Loucy (cell line): ENCODE results near the gene TSC22D4.
"Not testable (repeated sequence)": the region's sequence is repeated elsewhere in the genome, so short reads cannot be mapped to it uniquely, and the experiment has no call there.

Experiments
- H2AFZ ChIP-seq: fragments of 200-600 bp; sonication (generic); 2 replicates; pipeline ENCODE4 v1.6.0; 2016; ENCODE audit warnings: antibody characterized with exemption, mild to moderate bottlenecking, low read length, moderate library complexity
- H3F3A ChIP-seq: fragments of 200-600 bp; 2 replicates; pipeline ENCODE4 v1.6.0; 2016; ENCODE audit warnings: antibody characterized with exemption, low read depth, mild to moderate bottlenecking
- H3K27me3 ChIP-seq: fragments of 200-600 bp; sonication (generic); 2 replicates; pipeline ENCODE4 v1.6.1; 2014; ENCODE audit warnings: low read length, mild to moderate bottlenecking; ENCODE audit not compliant: insufficient read depth, poor library complexity, severe bottlenecking
- H3K36me3 ChIP-seq: fragments of 200-600 bp; sonication (generic); 2 replicates; pipeline ENCODE4 v1.6.1; 2016; ENCODE audit warnings: low read length; ENCODE audit not compliant: insufficient read depth
- H3K4me1 ChIP-seq: fragments of 200-600 bp; sonication (generic); 2 replicates; pipeline ENCODE4 v1.5.1; 2014; ENCODE audit warnings: low read length, mild to moderate bottlenecking; ENCODE audit not compliant: insufficient read depth, poor library complexity, severe bottlenecking
- H3K4me2 ChIP-seq: fragments of 200-600 bp; sonication (generic); 2 replicates; pipeline ENCODE4 v1.6.0; 2014; ENCODE audit warnings: antibody characterized with exemption, low read length, low read depth, mild to moderate bottlenecking; ENCODE audit not compliant: poor library complexity, severe bottlenecking
- H3K4me3 ChIP-seq: fragments of 200-600 bp; sonication (generic); 2 replicates; pipeline ENCODE4 v1.5.1; 2014; ENCODE audit warnings: low read length, mild to moderate bottlenecking, mixed read lengths; ENCODE audit not compliant: poor library complexity, severe bottlenecking
- H3K79me2 ChIP-seq: fragments of 200-600 bp; sonication (generic); 2 replicates; pipeline ENCODE4 v1.6.1; 2014; ENCODE audit warnings: low read length; ENCODE audit not compliant: insufficient read depth
- H3K9ac ChIP-seq: fragments of 200-600 bp; sonication (generic); 2 replicates; pipeline ENCODE4 v1.6.0; 2014; ENCODE audit warnings: mild to moderate bottlenecking, low read depth, low read length, moderate library complexity; ENCODE audit not compliant: poor library complexity, severe bottlenecking
- H3K9me2 ChIP-seq: fragments of 200-600 bp; sonication (generic); replicated peaks from 2 replicates; pipeline ENCODE4 v1.6.1; 2016; ENCODE audit warnings: low read depth, low read length, mixed read lengths
- H3K9me3 ChIP-seq: fragments of 200-600 bp; sonication (generic); 2 replicates; pipeline ENCODE4 v1.6.1; 2014; ENCODE audit warnings: mild to moderate bottlenecking, antibody characterized with exemption, low read length, low read depth; ENCODE audit not compliant: insufficient read depth
- H4K20me1 ChIP-seq: fragments of 200-600 bp; sonication (generic); 2 replicates; pipeline ENCODE4 v1.6.0; 2014; ENCODE audit warnings: antibody characterized with exemption, low read length, mild to moderate bottlenecking; ENCODE audit not compliant: insufficient read depth, poor library complexity, severe bottlenecking
- EZH2phosphoT487 ChIP-seq: fragments of 200-600 bp; IDR thresholded peaks from 2 replicates; pipeline ENCODE4 v1.6.1; 2018; ENCODE audit warnings: antibody characterized with exemption, mild to moderate bottlenecking, moderate library complexity, borderline replicate concordance
- TF ChIP-seq, protein P1 (sequence below): fragments of 200-600 bp; sonication (generic); conservative IDR thresholded peaks from 2 replicates; pipeline ENCODE4 v1.5.1; 2014; ENCODE audit warnings: mild to moderate bottlenecking, antibody characterized with exemption, low read length

The TSC22D4 gene

DNA sequence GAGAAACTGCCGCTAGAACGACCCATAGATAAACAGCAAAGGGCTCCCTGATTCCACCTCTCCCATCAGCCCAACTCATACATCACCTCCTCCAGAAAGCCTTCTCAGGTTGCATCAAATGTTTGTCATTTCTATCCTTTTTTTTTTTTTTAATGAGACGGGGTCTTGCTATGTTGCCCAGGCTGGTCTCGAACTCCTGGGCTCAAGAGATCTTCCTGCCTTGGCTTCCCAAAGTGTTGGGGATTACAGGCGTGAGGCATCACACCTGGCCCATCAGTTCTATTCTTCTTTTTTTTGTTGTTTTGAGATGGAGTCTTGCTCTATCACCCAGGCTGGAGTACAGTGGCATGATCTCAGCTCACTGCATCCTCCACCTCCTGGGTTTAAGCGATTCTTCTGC lies 22.0 kb downstream of the TSC22D4 start:
- Histone ChIP-seq H3K4me2 (no peak overlapping the region), H3K27me3 (no peaks in the 10 kb centered on the region), H2AFZ (no peak overlapping the region), H3K9ac (no peak overlapping the region), H3K36me3 (no peaks in the 10 kb centered on the region), H3K9me3 (no peaks in the 10 kb centered on the region), H3K9me2 (no peaks in the 10 kb centered on the region), H3K79me2 (no peaks in the 10 kb centered on the region), H4K20me1 (no peaks in the 10 kb centered on the region), H3K4me1 (peaks cover 21% of the 10 kb centered on the region), H3K4me3 (no peak overlapping the region), H3F3A (no peaks in the 10 kb centered on the region)
- no peak for TF ChIP-seq EZH2phosphoT487
- TF ChIP-seq, protein P1, sequence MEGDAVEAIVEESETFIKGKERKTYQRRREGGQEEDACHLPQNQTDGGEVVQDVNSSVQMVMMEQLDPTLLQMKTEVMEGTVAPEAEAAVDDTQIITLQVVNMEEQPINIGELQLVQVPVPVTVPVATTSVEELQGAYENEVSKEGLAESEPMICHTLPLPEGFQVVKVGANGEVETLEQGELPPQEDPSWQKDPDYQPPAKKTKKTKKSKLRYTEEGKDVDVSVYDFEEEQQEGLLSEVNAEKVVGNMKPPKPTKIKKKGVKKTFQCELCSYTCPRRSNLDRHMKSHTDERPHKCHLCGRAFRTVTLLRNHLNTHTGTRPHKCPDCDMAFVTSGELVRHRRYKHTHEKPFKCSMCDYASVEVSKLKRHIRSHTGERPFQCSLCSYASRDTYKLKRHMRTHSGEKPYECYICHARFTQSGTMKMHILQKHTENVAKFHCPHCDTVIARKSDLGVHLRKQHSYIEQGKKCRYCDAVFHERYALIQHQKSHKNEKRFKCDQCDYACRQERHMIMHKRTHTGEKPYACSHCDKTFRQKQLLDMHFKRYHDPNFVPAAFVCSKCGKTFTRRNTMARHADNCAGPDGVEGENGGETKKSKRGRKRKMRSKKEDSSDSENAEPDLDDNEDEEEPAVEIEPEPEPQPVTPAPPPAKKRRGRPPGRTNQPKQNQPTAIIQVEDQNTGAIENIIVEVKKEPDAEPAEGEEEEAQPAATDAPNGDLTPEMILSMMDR, result no peak

DNA sequence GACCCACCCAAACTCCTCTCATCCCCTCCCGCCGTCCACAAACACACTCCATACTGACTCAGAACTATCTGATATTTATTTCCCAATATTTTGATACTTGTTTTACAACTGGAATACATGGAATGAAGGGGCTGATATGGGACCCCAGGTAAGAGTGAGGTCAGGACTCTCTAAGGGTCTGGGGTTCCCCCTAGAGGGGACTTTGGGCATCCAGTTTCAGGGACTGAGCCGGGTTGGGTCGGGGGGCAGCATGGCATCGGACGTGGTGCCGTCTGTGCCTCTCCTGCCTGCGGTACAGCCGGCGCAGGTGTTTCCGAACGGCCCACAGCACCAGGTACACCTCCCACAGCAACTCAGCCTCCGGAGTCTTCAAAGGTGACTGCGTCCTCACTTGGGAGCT lies 22.5 kb downstream of the TSC22D4 start:
- Histone ChIP-seq H3K9ac (no peak overlapping the region), H2AFZ (no peak overlapping the region)

DNA sequence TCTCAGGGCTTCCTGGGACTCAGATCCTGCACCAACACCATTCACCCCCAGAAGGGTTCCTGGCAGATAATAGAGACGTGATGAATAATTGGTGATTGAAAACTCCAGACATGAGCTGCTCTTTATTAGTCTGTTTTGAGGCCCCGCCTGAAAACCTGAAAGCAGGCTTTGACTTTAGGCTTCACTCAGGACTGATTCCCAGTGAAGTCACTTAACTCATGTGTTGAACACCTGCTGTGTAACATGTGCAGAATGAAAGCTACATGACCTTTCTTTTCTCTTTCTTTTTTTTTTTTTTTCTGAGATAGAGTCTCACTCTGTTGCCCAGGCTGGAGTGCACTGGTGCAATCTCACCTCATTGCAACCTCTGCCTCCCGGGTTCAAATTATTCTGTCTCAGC lies 23.8 kb downstream of the TSC22D4 start:
- TF ChIP-seq EZH2phosphoT487, result no peak
- TF ChIP-seq, protein P1, result no peak
- H3K9ac ChIP-seq, result peak overlapping the region; percentile 56
- H3K4me1 ChIP-seq, result peaks cover 21% of the 10 kb centered on the region
- H3F3A ChIP-seq, result no peaks in the 10 kb centered on the region
- H3K4me3 ChIP-seq, result no peak overlapping the region
- H3K9me2 ChIP-seq, result no peaks in the 10 kb centered on the region
- no peaks in the 10 kb centered on the region for H3K9me3 ChIP-seq
- no peak overlapping the region; the same call in 1 of the 2 replicates for H2AFZ ChIP-seq
- H3K27me3 ChIP-seq, result no peaks in the 10 kb centered on the region
- H3K79me2 ChIP-seq, result no peaks in the 10 kb centered on the region
- no peaks in the 10 kb centered on the region for H4K20me1 ChIP-seq
- H3K36me3 ChIP-seq, result no peaks in the 10 kb centered on the region
- H3K4me2 ChIP-seq, result peak overlapping the region; percentile 58

More for the DNA sequence above, 22.5 kb downstream of the TSC22D4 start:
- H3K4me2 ChIP-seq, result no peak overlapping the region
- no peaks in the 10 kb centered on the region for H4K20me1 ChIP-seq
- no peaks in the 10 kb centered on the region for H3K27me3 ChIP-seq
- no peaks in the 10 kb centered on the region for H3F3A ChIP-seq
- H3K4me3 ChIP-seq, result no peak overlapping the region
- no peaks in the 10 kb centered on the region for H3K9me2 ChIP-seq
- no peaks in the 10 kb centered on the region for H3K36me3 ChIP-seq
- peaks cover 21% of the 10 kb centered on the region for H3K4me1 ChIP-seq
- TF ChIP-seq EZH2phosphoT487, result no peak
- TF ChIP-seq, protein P1, result peak; percentile 35; the same call in 1 of the 2 replicates
- H3K79me2 ChIP-seq, result no peaks in the 10 kb centered on the region
- H3K9me3 ChIP-seq, result no peaks in the 10 kb centered on the region

DNA sequence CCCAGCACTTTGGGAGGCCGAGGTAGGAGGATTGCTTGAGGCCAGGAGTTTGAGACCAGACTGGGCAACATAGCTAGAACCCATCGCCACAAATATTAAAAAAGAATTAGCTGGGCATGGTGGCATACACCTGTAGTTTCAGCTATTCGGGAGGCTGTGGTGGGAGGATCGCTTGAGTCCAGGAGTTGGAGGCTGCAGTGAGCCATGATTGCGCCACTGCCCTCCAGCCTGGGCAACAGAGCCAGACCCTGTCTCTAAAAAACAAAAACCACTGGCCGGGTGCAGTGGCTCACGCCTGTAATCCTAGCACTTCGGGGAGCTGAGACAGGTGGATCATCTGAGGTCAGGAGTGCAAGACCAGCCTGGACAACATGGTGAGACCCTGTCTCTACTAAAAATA lies 25.2 kb downstream of the TSC22D4 start:
- H3K27me3 ChIP-seq, H3K79me2 ChIP-seq, H3K4me3 ChIP-seq, H2AFZ ChIP-seq, H3F3A ChIP-seq, H3K36me3 ChIP-seq, H4K20me1 ChIP-seq, H3K9me2 ChIP-seq, H3K9me3 ChIP-seq: not testable (repeated sequence)
- H3K4me1 ChIP-seq, result peaks cover 21% of the 10 kb centered on the region
- peak overlapping the region; percentile 58 for H3K4me2 ChIP-seq
- H3K9ac ChIP-seq, result peak overlapping the region; percentile 56
